Immature natural killer cell (primary cell): ENCODE results near the gene RELN. TPM values are rescaled to one million over a fixed set of nuclear protein-coding genes. Genes with fewer than 3 reads are reported as not detected.

Experiments
- DNase-seq, 3 donors: peaks; one replicate each; pipeline ENCODE4 v3.0.0; 2022; ENCODE audit warnings: mixed read lengths in 1 of 3
- H3K27ac Mint-ChIP-seq, 6 donors: one replicate each; pipeline ENCODE4 v1.8.0; 2020; ENCODE audit warnings: mixed read lengths in 6 of 6, mild to moderate bottlenecking in 5 of 6, inconsistent platforms in 4 of 6, moderate library complexity in 3 of 6
- H3K27me3 Mint-ChIP-seq, 3 donors: one replicate each; pipeline ENCODE4 v1.8.0; 2020 to 2021; ENCODE audit warnings: low read depth in 3 of 3, mild to moderate bottlenecking in 3 of 3, mixed read lengths in 3 of 3, moderate library complexity in 3 of 3, inconsistent platforms in 1 of 3
- H3K36me3 Mint-ChIP-seq, 3 donors: one replicate each; pipeline ENCODE4 v1.8.0; 2020; ENCODE audit warnings: mixed read lengths in 3 of 3, inconsistent platforms in 2 of 3, mild to moderate bottlenecking in 2 of 3
- H3K4me1 Mint-ChIP-seq, 2 donors: one replicate each; pipeline ENCODE4 v1.8.0; 2020; ENCODE audit warnings: inconsistent platforms in 2 of 2, mild to moderate bottlenecking in 2 of 2, mixed read lengths in 2 of 2, moderate library complexity in 1 of 2
- H3K4me3 Mint-ChIP-seq, 5 donors: one replicate each; pipeline ENCODE4 v1.8.0; 2020; ENCODE audit warnings: mild to moderate bottlenecking in 5 of 5, mixed read lengths in 5 of 5, inconsistent platforms in 3 of 5, moderate library complexity in 3 of 5
- H3K9me3 Mint-ChIP-seq, 6 donors: one replicate each; pipeline ENCODE4 v1.8.0; 2020; ENCODE audit warnings: mild to moderate bottlenecking in 6 of 6, mixed read lengths in 6 of 6, inconsistent platforms in 4 of 6, moderate library complexity in 3 of 6
- polyA plus RNA-seq, 3 donors: library from polyadenylated mRNA; unstranded; fragments of 300-500 nt; fragmentation: Illumina TruSeq; gene quantifications; one replicate each; pipeline ENCODE4 v1.2.3, GENCODE V29; 2021

Gene RELN
- polyA plus RNA-seq, 3 donors from 2014 or later: not detected

DNA sequence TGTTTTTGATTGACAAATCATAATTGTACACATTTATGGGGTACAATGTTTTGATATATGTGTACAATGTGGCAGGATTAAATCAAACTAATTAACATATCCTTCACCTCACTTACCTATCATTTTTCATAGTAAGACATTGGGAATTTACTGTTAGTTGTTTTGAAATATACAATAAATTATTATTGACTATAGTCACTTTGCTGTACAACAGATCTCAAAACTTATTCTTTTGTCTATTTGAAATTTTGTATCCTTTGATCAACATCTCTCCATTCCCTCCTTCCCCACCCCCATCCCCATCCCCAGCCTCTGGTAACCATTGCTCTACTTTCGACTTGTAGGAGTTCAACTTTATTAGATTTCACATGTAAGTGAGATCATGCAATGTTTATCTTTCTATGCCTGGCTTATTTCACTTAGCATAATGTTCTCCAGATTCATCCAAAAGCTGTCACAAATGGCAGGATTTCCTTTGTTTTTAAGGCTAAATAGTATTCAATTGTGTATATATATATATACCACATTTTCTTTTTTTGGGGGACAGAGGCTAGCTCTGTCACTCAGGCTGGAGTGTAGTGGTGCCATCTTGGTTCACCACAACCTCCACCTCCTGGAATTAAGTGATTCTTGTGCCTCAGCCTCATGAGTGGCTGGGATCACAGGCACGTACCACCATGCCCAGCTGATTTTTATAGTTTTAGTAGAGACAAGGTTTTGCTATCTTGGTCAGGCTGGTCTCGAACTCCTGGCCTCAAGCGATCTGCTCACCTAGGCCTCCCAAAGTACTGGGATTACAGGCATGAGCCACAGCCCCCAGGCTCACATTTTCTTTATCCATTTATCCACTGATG, 520.1 kb downstream of the RELN start:
- Mint-ChIP-seq H3K27me3 (peaks cover 0 to 8% (median 5%) of the 10 kb centered on the region in 3 donors), H3K9me3 (peaks cover 0 to 13% (median 0%) of the 10 kb centered on the region in 6 donors), H3K36me3 (no peaks in the 10 kb centered on the region), H3K4me1 (no peaks in the 10 kb centered on the region), H3K4me3 (no peak overlapping the region), H3K27ac (no peak overlapping the region)
- DNase-seq: no peak

- no peaks in the 10 kb centered on the region for H3K4me1 Mint-ChIP-seq
- no peak overlapping the region for H3K27ac Mint-ChIP-seq
- no peaks in the 10 kb centered on the region for H3K36me3 Mint-ChIP-seq
- H3K4me3 Mint-ChIP-seq: no peak overlapping the region
- no peak for DNase-seq
- H3K9me3 Mint-ChIP-seq: peaks cover 0 to 10% (median 0%) of the 10 kb centered on the region in 6 donors
- H3K27me3 Mint-ChIP-seq: peaks cover 0 to 6% (median 6%) of the 10 kb centered on the region in 3 donors
Observed at GRCh38 chr7:103466814-103467213, 522.6 kb downstream of the RELN start.

GRCh38 chr7:103462358-103462757, 527.1 kb downstream of the RELN start:
- H3K9me3 Mint-ChIP-seq: no peaks in the 10 kb centered on the region
- H3K27ac Mint-ChIP-seq: no peak overlapping the region
- H3K4me1 Mint-ChIP-seq: no peaks in the 10 kb centered on the region
- H3K27me3 Mint-ChIP-seq: peaks cover 0 to 19% (median 0%) of the 10 kb centered on the region in 3 donors
- H3K4me3 Mint-ChIP-seq: no peak overlapping the region
- DNase-seq: no peak
- no peaks in the 10 kb centered on the region for H3K36me3 Mint-ChIP-seq

DNA sequence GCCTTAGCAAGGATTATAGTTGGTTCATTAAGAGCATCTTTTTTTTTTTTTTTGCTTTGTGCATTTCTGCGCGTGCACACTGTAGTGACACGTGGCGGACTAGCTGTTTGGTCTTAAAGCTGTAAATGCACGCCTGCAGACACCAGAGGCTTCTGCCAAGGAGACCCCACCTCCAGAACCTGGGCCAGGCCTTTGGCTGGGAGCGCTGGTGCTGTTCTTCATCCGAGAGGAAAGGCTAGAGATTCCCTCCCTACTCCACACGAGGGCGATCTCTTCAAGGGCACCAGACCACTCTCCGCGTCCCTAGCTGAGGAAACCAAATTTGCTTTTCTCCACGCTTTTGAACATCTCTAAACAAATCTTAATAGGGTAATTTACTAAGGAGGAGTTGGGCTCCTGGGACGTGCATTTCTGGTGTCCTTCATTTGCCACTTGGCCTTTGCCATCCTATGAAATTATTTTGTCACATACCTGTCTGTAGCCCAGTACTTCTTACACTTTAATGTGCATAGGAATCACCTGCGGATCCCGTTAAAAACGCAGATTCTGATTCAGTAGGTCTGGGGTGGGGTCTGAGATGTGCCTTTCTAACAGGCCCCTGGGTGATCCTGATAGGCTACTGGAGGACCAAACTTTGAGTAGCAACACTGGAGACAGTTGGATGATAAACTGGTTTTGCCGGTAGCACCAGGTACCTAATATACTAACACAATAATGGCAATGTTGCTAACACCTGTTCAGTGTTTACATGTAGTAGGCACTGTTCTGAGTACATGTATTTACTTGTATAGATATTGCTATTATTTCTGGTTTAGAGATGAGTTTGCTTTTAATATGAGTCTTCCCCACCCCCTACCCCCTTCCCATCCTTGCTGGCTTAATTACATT, 542.1 kb downstream of the RELN start:
- no peak for DNase-seq
- Mint-ChIP-seq H3K4me1 (peaks cover 0 to 7% of the 10 kb centered on the region in 2 donors), H3K9me3 (peaks cover 0 to 7% (median 2%) of the 10 kb centered on the region in 6 donors), H3K36me3 (no peaks in the 10 kb centered on the region), H3K27ac (no peak overlapping the region), H3K27me3 (peaks cover 16 to 31% (median 22%) of the 10 kb centered on the region in 3 donors), H3K4me3 (peak overlapping the region in 2 of 5 donors; percentile 27 to 36)

- Mint-ChIP-seq H3K27ac (no peak within 1 kb of the TSS), H3K36me3 (no peaks in the 10 kb centered on the region), H3K4me3 (peak within 1 kb of the TSS in 3 of 5 donors; percentile 49 to 52 (median 52)), H3K4me1 (peaks cover 0 to 7% of the 10 kb centered on the region in 2 donors), H3K9me3 (peaks cover 0 to 2% (median 0%) of the 10 kb centered on the region in 6 donors), H3K27me3 (peaks cover 16 to 31% (median 19%) of the 10 kb centered on the region in 3 donors)
- DNase-seq: no peak
Observed at GRCh38 chr7:103446049-103446520, 543.4 kb downstream of the RELN start, which contains the start of gene SLC26A5. SLC26A5 (minus strand) TSS chr7:103446207; CDS start chr7:103421514, 24,693 bp downstream.

DNA sequence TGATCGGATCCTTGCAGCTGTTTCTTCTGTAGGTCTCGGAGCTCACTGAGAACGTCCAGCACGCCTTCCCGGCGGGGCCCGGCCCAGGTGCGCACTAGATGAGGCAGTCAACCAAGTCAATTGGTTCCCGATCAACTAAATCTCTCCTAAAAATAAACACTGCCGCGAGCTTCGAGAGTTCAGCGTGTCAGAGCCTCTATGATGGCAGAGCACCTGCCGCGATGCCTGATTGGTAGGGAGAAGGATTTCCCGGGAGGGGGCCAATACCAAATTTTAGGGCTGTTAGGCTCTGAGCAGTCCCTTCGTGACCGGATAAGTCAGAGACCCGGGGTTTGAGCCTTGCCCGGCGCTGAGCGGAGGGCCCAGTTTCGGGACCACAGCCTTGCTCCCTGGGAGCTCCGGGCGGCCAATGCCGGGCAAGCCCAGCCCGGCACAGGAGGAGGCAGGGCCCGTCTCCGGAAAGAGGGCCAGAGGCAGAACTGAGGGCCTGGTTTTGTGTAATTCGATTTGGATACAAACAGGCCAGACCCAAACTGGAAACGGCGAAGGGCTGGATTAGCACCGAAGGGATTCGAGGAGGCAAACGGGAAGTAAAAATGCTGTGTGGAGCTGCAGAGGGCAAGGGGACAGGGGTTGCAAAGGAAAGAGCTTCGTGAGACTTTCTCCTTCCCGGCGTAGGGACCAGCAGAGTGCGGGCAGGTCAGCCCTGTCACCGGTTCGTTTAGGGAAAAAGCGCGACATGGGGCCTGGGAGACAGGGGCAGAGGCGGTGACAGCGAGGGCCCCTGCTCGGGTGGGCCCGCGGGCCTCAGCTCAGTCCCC, 544.0 kb downstream of the RELN start:
- H3K27ac Mint-ChIP-seq: no peak overlapping the region
- H3K9me3 Mint-ChIP-seq: peaks cover 0 to 2% (median 0%) of the 10 kb centered on the region in 6 donors
- no peak for DNase-seq
- H3K4me3 Mint-ChIP-seq: peak overlapping the region in 2 of 5 donors; percentile 49 to 52
- H3K4me1 Mint-ChIP-seq: peaks cover 0 to 7% of the 10 kb centered on the region in 2 donors
- H3K27me3 Mint-ChIP-seq: peaks cover 15 to 31% (median 19%) of the 10 kb centered on the region in 3 donors
- H3K36me3 Mint-ChIP-seq: no peaks in the 10 kb centered on the region

DNA sequence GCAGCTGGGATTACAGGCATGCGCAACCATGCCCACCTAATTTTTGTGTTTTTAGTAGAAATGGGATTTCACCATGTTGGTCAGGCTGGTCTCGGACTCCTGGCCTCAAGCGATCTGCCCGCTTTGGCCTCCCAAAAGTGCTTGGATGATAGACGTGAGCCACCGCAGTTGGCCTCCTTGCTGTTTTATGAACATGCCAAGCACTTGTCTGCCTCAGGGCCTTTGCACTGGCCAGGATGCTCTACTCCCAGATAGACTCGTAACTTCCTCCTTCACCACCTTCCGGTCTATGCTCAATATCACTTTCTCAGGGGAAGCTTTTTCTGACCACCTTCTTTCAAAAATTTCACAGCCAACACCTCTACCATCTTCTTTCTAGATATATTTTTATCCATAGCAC, 549.8 kb downstream of the RELN start:
- no peak overlapping the region for H3K4me3 Mint-ChIP-seq
- no peaks in the 10 kb centered on the region for H3K4me1 Mint-ChIP-seq
- no peaks in the 10 kb centered on the region for H3K9me3 Mint-ChIP-seq
- no peak for DNase-seq
- H3K36me3 Mint-ChIP-seq: no peaks in the 10 kb centered on the region
- peaks cover 9 to 14% (median 12%) of the 10 kb centered on the region in 3 donors for H3K27me3 Mint-ChIP-seq
- no peak overlapping the region for H3K27ac Mint-ChIP-seq

DNA sequence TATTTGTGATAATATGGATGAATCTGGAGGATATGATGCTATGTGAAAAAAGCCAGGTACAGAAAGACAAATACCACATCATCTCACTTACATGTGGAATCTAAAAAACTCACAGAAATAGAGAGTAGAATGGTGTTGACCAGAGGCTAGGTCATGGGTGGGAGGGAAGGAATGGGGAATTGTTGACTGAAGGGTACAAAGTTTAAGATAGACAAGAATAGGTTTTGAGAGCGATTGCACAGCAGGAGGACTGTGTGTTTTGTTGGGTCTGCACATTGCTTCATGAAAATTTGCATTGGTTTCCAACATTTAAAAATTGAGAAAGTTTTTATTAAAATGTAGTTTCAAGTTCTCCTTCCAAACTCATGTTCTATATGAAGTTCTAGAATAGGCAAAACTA, 551.8 kb downstream of the RELN start:
- Mint-ChIP-seq H3K27me3 (peaks cover 2 to 10% (median 5%) of the 10 kb centered on the region in 3 donors), H3K4me1 (no peaks in the 10 kb centered on the region), H3K9me3 (no peaks in the 10 kb centered on the region), H3K27ac (no peak overlapping the region), H3K36me3 (no peaks in the 10 kb centered on the region), H3K4me3 (no peak overlapping the region)
- no peak for DNase-seq

DNA sequence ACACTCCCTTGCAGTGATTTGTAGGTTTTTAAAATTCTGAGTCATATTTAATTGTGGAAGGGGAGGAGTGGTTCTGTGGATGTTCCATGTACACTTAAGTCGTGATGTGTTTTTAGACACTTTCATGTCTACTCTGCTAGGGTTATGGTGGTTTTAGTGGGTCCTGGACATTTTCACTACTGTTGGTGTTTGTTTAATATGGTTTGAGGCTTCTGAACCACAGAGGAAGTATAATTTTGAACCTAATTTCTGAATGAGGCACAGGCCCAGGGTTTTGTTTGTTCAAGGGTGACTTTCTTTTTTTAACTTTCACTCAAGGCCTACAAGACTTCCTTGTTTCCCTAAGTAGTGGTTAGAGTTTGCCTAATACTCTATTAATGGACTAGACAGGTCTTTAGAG, 556.7 kb downstream of the RELN start:
- H3K4me3 Mint-ChIP-seq: no peak overlapping the region
- H3K36me3 Mint-ChIP-seq: no peaks in the 10 kb centered on the region
- H3K9me3 Mint-ChIP-seq: no peaks in the 10 kb centered on the region

DNA sequence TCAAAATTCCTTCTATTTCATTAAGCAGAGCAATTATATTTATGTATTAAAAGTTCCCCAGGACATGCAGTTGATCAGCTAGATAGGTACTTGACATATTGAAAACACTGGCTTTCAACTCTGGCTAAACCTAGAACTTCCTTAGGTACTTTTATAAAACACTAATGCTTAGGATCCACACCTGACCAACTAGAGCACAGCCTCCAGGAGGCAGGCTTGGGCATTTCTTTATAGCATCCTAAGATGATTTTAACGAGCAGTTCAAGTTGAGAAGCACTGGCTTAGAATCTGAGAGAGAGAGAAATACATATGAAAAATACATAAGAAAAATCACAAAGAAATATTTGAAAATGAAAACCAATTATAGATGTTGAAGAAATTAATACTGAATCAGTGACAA, 564.3 kb downstream of the RELN start:
- H3K9me3 Mint-ChIP-seq: peaks cover 0 to 2% (median 0%) of the 10 kb centered on the region in 6 donors
- no peak overlapping the region for H3K27ac Mint-ChIP-seq
- H3K4me1 Mint-ChIP-seq: no peaks in the 10 kb centered on the region
- no peak for DNase-seq
- H3K36me3 Mint-ChIP-seq: no peaks in the 10 kb centered on the region
- H3K4me3 Mint-ChIP-seq: no peak overlapping the region
- peaks cover 0 to 13% (median 0%) of the 10 kb centered on the region in 3 donors for H3K27me3 Mint-ChIP-seq

More for the DNA sequence above, 556.7 kb downstream of the RELN start:
- Mint-ChIP-seq H3K27me3 (peaks cover 0 to 8% (median 5%) of the 10 kb centered on the region in 3 donors), H3K27ac (no peak overlapping the region), H3K4me1 (no peaks in the 10 kb centered on the region)
- no peak for DNase-seq

DNA sequence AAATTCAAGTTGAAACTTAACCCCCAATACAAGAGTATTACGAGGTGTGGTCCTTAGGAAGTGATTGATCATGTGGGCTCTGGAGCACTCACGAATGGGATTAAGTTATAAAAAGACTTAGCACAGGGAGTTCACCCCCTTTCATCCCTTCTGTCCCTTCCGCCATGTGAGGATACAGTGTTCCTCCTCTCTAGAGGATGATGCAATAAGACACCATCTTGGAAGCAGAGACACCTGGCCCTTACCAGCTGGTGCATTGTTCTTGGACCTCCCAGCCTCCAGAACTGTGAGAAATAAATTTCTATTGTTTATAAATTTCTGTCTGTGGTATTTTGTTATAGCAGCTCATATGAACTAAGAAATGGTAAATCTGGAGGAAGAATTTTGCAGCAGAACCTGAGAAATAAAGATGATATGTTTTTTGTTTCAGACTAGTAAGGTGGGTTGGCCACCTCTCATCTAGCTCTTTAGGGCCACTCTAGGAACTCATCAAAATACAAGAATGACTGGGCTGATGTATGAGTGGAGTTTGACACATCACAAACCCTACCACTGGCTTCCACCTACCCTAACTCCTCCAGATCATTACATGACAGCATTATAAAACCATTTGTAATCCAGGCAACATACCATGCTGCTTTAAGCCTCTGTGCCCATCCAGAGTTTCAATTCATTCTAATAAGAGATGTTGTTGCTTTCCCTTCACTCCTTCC, 565.8 kb downstream of the RELN start:
- H3K27me3 Mint-ChIP-seq: peaks cover 0 to 14% (median 0%) of the 10 kb centered on the region in 3 donors
- H3K4me1 Mint-ChIP-seq: no peaks in the 10 kb centered on the region
- no peak overlapping the region for H3K4me3 Mint-ChIP-seq

More for the DNA sequence above, 565.8 kb downstream of the RELN start:
- DNase-seq: no peak
- Mint-ChIP-seq H3K9me3 (peaks cover 0 to 2% (median 0%) of the 10 kb centered on the region in 6 donors), H3K27ac (no peak overlapping the region), H3K36me3 (no peaks in the 10 kb centered on the region)
